ENCODE results near the gene FBXW8.

FBXW8 gene

GRCh38 chr12:116880213-116880816 lies 30.4 kb upstream of the FBXW8 start:
- DNase-seq (no peak), ATAC-seq (replicated peaks) (peak in 1 of 2 donors; percentile 9)
- H3K27ac Mint-ChIP-seq, result peak overlapping the region; percentile 80
- peaks cover 30 to 51% of the 10 kb centered on the region in 2 donors for H3K4me1 Mint-ChIP-seq
- peak overlapping the region; percentile 85 to 89 for H3K4me3 Mint-ChIP-seq
- no peaks in the 10 kb centered on the region for H3K9me3 Mint-ChIP-seq
- H3K27me3 Mint-ChIP-seq, result peaks cover 43 to 56% of the 10 kb centered on the region in 2 donors
- peaks cover 0 to 2% of the 10 kb centered on the region in 2 donors for H3K36me3 Mint-ChIP-seq

GRCh38 chr12:116880817-116881324 lies 29.9 kb upstream of the FBXW8 start:
- peak; percentile 77 to 85 for ATAC-seq (replicated peaks)
- H3K9me3 Mint-ChIP-seq, result no peaks in the 10 kb centered on the region
- peaks cover 30 to 52% of the 10 kb centered on the region in 2 donors for H3K4me1 Mint-ChIP-seq
- peaks cover 43 to 56% of the 10 kb centered on the region in 2 donors for H3K27me3 Mint-ChIP-seq
- H3K27ac Mint-ChIP-seq, result peak overlapping the region; percentile 80
- DNase-seq, result peak; percentile 50
- peaks cover 0 to 2% of the 10 kb centered on the region in 2 donors for H3K36me3 Mint-ChIP-seq
- peak overlapping the region; percentile 85 to 89 for H3K4me3 Mint-ChIP-seq

DNA sequence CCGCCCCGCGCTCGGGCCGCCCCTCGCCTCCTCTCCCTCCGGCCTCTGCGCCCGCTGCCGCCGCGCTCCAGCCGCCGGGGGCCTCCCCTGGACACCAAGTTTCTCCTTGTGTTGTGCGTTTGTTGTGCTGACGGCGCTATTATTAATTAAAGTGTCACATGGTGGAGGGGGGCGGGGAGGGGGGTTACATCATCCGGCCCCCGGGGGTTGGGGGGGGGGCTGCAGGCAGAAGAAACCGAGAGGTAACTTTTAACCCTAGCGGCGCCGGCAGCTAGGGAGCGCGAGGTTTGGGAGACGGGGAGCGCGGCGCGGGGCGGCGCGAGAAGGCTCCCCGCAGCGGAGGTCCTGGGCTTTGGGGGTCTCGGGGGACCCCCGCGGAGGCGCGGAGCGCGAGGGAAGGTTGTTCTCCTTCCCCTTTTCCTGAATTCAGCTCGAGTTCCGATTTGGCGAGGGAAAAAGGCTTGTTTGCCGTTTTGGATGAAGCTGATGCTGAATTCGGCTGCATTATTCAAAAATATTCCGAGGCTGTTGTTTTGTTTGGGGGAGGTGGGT lies 29.3 kb upstream of the FBXW8 start, which contains the start of gene HRK:
HRK (minus strand) TSS at position 117 of the 552 bp plus-strand sequence. CDS start 134 bp downstream, outside the sequence.
- ATAC-seq (replicated peaks), result peak in 1 of 2 donors; percentile 16
- Mint-ChIP-seq H3K27me3 (peaks cover 39 to 53% of the 10 kb centered on the region in 2 donors), H3K36me3 (peaks cover 0 to 2% of the 10 kb centered on the region in 2 donors), H3K27ac (peak within 1 kb of the TSS; percentile 80), H3K4me1 (peaks cover 30 to 52% of the 10 kb centered on the region in 2 donors), H3K9me3 (no peaks in the 10 kb centered on the region), H3K4me3 (peak within 1 kb of the TSS; percentile 85 to 89)
- no peak for DNase-seq

- peak overlapping the region; percentile 42 for H3K27ac Mint-ChIP-seq
- ATAC-seq (replicated peaks) (no peak), DNase-seq (no peak)
- peak overlapping the region; percentile 72 to 76 for H3K4me3 Mint-ChIP-seq
- peaks cover 30 to 52% of the 10 kb centered on the region in 2 donors for H3K4me1 Mint-ChIP-seq
- H3K36me3 Mint-ChIP-seq, result peaks cover 0 to 2% of the 10 kb centered on the region in 2 donors
- peaks cover 36 to 48% of the 10 kb centered on the region in 2 donors for H3K27me3 Mint-ChIP-seq
- no peaks in the 10 kb centered on the region for H3K9me3 Mint-ChIP-seq
These were observed 28.8 kb upstream of the FBXW8 start for GRCh38 chr12:116881877-116882507.

DNA sequence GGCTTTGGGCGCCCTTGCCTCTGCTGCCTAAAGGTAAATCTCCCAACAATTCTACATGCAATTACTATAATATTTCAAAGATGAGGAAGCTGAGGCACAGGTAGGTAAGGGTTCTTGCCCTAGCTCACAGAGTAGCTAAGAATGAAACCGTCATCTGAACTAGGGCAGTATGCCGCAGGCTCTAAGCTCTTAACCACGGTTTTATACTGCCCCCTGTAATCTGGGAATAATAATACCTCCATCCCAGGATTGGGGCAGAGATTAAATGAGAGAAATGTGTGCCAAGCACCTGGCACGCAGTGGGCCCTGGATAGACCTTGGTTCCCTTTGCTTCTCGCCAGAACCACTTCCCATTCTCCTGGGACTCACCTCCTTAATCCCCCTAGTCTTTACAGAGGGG lies 28.0 kb upstream of the FBXW8 start:
- H3K4me1 Mint-ChIP-seq, result peaks cover 30 to 52% of the 10 kb centered on the region in 2 donors
- H3K4me3 Mint-ChIP-seq, result no peak overlapping the region
- DNase-seq (no peak), ATAC-seq (replicated peaks) (peak; percentile 41 to 58)
- H3K27ac Mint-ChIP-seq, result no peak overlapping the region
- no peaks in the 10 kb centered on the region for H3K9me3 Mint-ChIP-seq
- H3K27me3 Mint-ChIP-seq, result peaks cover 36 to 48% of the 10 kb centered on the region in 2 donors
- H3K36me3 Mint-ChIP-seq, result peaks cover 0 to 2% of the 10 kb centered on the region in 2 donors

DNA sequence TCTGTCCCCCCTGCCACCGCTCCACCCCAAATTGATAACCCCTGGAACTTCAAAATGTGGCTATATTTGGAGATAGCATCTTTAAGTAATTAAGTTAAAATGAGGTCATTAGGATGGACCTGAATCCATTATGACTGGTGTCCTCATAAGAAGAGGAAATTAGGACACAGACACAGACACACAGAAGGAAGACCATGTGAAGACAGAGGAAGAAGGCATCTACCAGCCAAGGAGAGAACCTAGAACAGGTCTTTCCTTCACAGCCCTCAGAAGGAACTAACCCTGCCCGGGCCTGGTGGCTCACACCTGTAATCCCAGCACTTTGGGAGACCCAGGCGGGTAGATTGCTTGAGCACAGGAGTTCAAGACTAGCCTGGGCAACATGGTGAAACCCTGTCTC lies 25.9 kb upstream of the FBXW8 start:
- DNase-seq (no peak), ATAC-seq (replicated peaks) (no peak)
- no peak overlapping the region for H3K27ac Mint-ChIP-seq
- H3K4me1 Mint-ChIP-seq, result peaks cover 20 to 34% of the 10 kb centered on the region in 2 donors
- H3K27me3 Mint-ChIP-seq, result peaks cover 27 to 36% of the 10 kb centered on the region in 2 donors
- H3K4me3 Mint-ChIP-seq, result no peak overlapping the region
- H3K36me3 Mint-ChIP-seq, result no peaks in the 10 kb centered on the region
- peaks cover 0 to under 1% of the 10 kb centered on the region in 2 donors for H3K9me3 Mint-ChIP-seq

DNA sequence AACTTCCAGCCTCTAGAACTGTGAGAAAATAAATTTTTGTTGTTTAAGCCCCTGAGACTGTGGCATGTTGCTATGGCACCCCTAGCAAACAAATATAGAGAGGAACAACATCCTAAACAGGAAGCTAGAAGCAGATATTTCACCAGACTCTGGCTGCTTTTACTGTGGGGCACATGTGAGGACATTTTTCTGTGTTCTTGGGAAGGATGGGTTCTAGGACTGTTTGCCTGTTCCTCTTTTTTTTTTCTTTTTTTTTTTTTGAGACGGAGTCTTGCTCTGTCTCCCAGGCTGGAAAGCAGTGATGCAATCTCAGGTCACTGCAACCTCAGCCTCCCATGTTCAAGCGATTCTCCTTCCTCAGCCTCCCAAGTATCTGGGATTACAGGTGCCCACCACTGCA lies 25.3 kb upstream of the FBXW8 start:
- Mint-ChIP-seq H3K9me3 (peaks cover 0 to 4% of the 10 kb centered on the region in 2 donors), H3K4me1 (peaks cover 14 to 27% of the 10 kb centered on the region in 2 donors), H3K27me3 (peaks cover 21 to 30% of the 10 kb centered on the region in 2 donors), H3K4me3 (no peak overlapping the region), H3K36me3 (no peaks in the 10 kb centered on the region), H3K27ac (no peak overlapping the region)
- no peak for DNase-seq
- peak; percentile 35 to 46 for ATAC-seq (replicated peaks)

GRCh38 chr12:116887244-116887643 lies 23.5 kb upstream of the FBXW8 start:
- H3K27me3 Mint-ChIP-seq, result peaks cover 13 to 17% of the 10 kb centered on the region in 2 donors
- peaks cover 7 to 17% of the 10 kb centered on the region in 2 donors for H3K4me1 Mint-ChIP-seq
- H3K27ac Mint-ChIP-seq, result no peak overlapping the region
- H3K4me3 Mint-ChIP-seq, result no peak overlapping the region
- no peaks in the 10 kb centered on the region for H3K36me3 Mint-ChIP-seq
- DNase-seq, result no peak
- ATAC-seq (replicated peaks), result no peak
- H3K9me3 Mint-ChIP-seq, result peaks cover 0 to 5% of the 10 kb centered on the region in 2 donors

DNA sequence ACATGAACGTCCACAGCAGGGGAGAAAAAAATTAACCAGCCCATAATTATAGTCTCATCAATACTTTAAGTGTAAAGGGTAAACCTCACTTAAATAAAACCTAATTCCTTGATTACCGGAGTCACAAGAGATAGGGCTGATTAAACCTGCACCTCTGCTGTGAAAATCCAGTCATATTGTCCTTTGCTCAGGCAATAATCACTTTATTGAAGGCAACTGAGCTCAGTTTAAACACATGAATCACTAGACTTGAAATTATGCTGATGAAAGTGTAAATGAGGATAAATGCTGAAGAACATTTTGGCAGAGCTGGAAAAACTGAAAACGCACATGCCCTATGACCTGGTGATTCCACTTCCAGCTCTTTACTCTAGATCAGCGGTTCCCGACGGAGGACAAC lies 22.9 kb upstream of the FBXW8 start:
- DNase-seq (no peak), ATAC-seq (replicated peaks) (no peak)
- Mint-ChIP-seq H3K36me3 (no peaks in the 10 kb centered on the region), H3K9me3 (peaks cover 0 to 5% of the 10 kb centered on the region in 2 donors), H3K27me3 (peaks cover 8 to 11% of the 10 kb centered on the region in 2 donors), H3K4me3 (no peak overlapping the region), H3K27ac (no peak overlapping the region), H3K4me1 (peaks cover 1 to 10% of the 10 kb centered on the region in 2 donors)

DNA sequence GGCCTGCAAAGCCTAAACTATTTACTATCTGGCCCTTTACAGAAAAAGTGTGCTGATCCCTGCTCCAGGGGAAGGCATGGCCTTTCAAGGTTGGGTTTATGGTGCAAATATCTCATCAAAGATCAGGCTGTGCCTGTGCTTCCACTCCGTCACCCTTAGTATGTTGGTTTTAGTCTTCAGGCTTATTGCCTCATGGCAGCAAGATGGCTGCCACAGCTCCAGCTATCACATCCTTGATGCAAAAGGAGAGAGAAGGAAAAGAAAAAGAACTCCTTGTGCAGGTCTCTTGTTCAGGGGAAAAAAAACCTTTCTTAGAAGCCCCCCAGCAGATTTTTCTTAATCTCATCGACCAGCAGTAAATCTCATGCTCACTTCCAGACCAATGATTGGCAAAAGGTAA lies 20.4 kb upstream of the FBXW8 start:
- H3K36me3 Mint-ChIP-seq, result no peaks in the 10 kb centered on the region
- no peak overlapping the region for H3K27ac Mint-ChIP-seq
- H3K9me3 Mint-ChIP-seq, result peaks cover 0 to 5% of the 10 kb centered on the region in 2 donors
- no peaks in the 10 kb centered on the region for H3K27me3 Mint-ChIP-seq
- DNase-seq (no peak), ATAC-seq (replicated peaks) (no peak)
- peaks cover under 1 to 1% of the 10 kb centered on the region in 2 donors for H3K4me1 Mint-ChIP-seq
- H3K4me3 Mint-ChIP-seq, result no peak overlapping the region

DNA sequence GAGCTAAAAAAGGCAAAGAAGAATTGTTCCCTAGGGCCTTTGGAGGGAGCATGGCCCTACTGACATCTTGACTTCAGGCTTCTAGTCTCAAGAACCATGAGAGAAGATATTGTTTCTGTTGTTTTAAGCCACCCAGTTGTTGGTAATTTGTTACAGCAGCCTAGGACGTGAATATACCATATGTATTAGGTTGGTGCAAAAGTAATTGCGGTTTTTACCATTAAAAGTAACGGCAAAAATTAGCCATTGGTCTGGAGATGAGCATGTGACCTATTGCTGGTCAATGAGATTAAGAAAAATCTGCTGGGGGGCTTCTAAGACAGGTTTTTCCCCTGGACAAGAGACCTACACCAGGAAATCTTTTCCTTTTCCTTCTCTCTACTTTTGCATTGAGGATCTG lies 19.7 kb upstream of the FBXW8 start:
- H3K27ac Mint-ChIP-seq, result no peak overlapping the region
- no peaks in the 10 kb centered on the region for H3K27me3 Mint-ChIP-seq
- peaks cover 0 to 1% of the 10 kb centered on the region in 2 donors for H3K4me1 Mint-ChIP-seq
- ATAC-seq (replicated peaks), result no peak
- H3K9me3 Mint-ChIP-seq, result peaks cover 0 to 5% of the 10 kb centered on the region in 2 donors
- DNase-seq, result no peak
- no peaks in the 10 kb centered on the region for H3K36me3 Mint-ChIP-seq
- no peak overlapping the region for H3K4me3 Mint-ChIP-seq

DNA sequence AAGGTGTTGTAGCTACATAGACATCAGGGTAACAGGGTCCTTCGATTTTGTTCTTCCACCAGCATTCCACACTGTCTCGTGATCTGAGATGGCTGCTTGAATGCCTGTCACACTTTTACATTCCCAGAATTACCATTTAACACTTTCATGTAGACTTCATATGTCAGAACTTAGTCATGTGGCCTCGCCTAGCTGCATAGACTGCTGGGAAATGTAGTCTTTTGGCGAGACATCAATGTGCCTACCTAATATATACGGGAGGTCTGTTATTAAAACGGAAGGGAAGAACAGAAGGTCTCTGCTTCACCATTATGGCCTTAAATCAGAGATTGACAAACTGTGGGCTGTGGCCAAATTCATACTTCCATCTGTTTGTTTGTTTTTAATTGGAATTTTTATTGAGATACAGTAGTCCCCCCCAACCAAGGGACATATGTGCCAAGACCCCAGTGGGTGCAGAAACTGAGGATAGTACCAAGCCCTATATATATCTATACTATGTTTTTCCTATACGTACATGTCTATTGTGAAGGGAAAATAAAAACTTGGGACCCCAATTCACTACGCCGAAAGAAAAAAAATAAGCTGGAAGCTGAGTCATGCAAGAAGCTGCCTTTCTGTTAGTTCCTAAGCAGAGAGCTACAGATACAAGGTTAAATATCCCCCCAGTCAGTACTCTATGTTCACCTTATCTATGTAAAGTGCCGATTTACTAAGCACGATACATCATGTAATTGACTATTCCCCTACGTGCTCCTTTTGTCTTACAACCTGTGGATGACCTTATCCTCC lies 18.2 kb upstream of the FBXW8 start:
- ATAC-seq (replicated peaks) (peak; percentile 34 to 39), DNase-seq (no peak)
- H3K27ac Mint-ChIP-seq, result no peak overlapping the region
- peaks cover 0 to 5% of the 10 kb centered on the region in 2 donors for H3K9me3 Mint-ChIP-seq
- H3K4me3 Mint-ChIP-seq, result no peak overlapping the region
- H3K27me3 Mint-ChIP-seq, result peaks cover 0 to 2% of the 10 kb centered on the region in 2 donors
- peaks cover 0 to 1% of the 10 kb centered on the region in 2 donors for H3K4me1 Mint-ChIP-seq
- no peaks in the 10 kb centered on the region for H3K36me3 Mint-ChIP-seq

GRCh38 chr12:116894913-116895312 lies 15.8 kb upstream of the FBXW8 start:
- DNase-seq (no peak), ATAC-seq (replicated peaks) (no peak)
- H3K4me3 Mint-ChIP-seq, result no peak overlapping the region
- peaks cover 7 to 12% of the 10 kb centered on the region in 2 donors for H3K27me3 Mint-ChIP-seq
- no peaks in the 10 kb centered on the region for H3K36me3 Mint-ChIP-seq
- H3K9me3 Mint-ChIP-seq, result peaks cover 0 to 5% of the 10 kb centered on the region in 2 donors
- peaks cover 0 to 1% of the 10 kb centered on the region in 2 donors for H3K4me1 Mint-ChIP-seq
- no peak overlapping the region for H3K27ac Mint-ChIP-seq

Data from stimulated activated naive B cell treated with anti-CD40 and anti-IgM and Interleukin-4, amounts not matched to agents 10 μg/mL and 1 μg/mL and 100 μg/mL, for 72 hours (primary cell).